ENCODE results near the gene CD274.
"Not testable (repeated sequence)": the region's sequence is repeated elsewhere in the genome, so short reads cannot be mapped to it uniquely, and the experiment has no call there.

Gene CD274

GRCh38 chr9:5468850-5469249 is 18.5 kb downstream of the CD274 start:
- no peak for DNase-seq (ENCODE audit: low read depth)

- no peak for DNase-seq (ENCODE audit: low read depth)
Observed at GRCh38 chr9:5470122-5470521, 19.8 kb downstream of the CD274 start.

GRCh38 chr9:5470816-5471215 is 20.5 kb downstream of the CD274 start:
- DNase-seq (ENCODE audit: low read depth): no peak

GRCh38 chr9:5475611-5476010 is 25.3 kb downstream of the CD274 start:
- DNase-seq (ENCODE audit: low read depth): not testable (repeated sequence)

GRCh38 chr9:5478206-5478605 is 27.9 kb downstream of the CD274 start:
- DNase-seq (ENCODE audit: low read depth): no peak

GRCh38 chr9:5479994-5480694 is 29.8 kb downstream of the CD274 start:
- DNase-seq (ENCODE audit: low read depth): no peak

- DNase-seq (ENCODE audit: low read depth): no peak
Observed at GRCh38 chr9:5480919-5481318, 30.6 kb downstream of the CD274 start.

GRCh38 chr9:5481322-5482040 is 31.1 kb downstream of the CD274 start:
- DNase-seq (ENCODE audit: low read depth): no peak

GRCh38 chr9:5482194-5482593 is 31.9 kb downstream of the CD274 start:
- DNase-seq (ENCODE audit: low read depth): no peak

GRCh38 chr9:5483306-5483705 is 33.0 kb downstream of the CD274 start:
- no peak for DNase-seq (ENCODE audit: low read depth)

GRCh38 chr9:5485378-5486085 is 35.2 kb downstream of the CD274 start:
- no peak for DNase-seq (ENCODE audit: low read depth)

- DNase-seq (ENCODE audit: low read depth): no peak
Observed at GRCh38 chr9:5486988-5487387, 36.6 kb downstream of the CD274 start.

GRCh38 chr9:5488221-5489008 is 38.1 kb downstream of the CD274 start:
- DNase-seq (ENCODE audit: low read depth): no peak

GRCh38 chr9:5489630-5490490 is 39.5 kb downstream of the CD274 start:
- DNase-seq (ENCODE audit: low read depth): no peak

- no peak for DNase-seq (ENCODE audit: low read depth)
Observed at GRCh38 chr9:5492965-5493678, 42.8 kb downstream of the CD274 start.

- DNase-seq (ENCODE audit: low read depth): peak; percentile 25
Observed at GRCh38 chr9:5493679-5494511, 43.6 kb downstream of the CD274 start.

GRCh38 chr9:5494765-5495164 is 44.4 kb downstream of the CD274 start:
- not testable (repeated sequence) for DNase-seq (ENCODE audit: low read depth)

GRCh38 chr9:5499157-5499556 is 48.8 kb downstream of the CD274 start:
- no peak for DNase-seq (ENCODE audit: low read depth)

GRCh38 chr9:5499889-5500398 is 49.6 kb downstream of the CD274 start:
- DNase-seq (ENCODE audit: low read depth): no peak

Data from activated T-cell treated with anti-CD3 and anti-CD28 coated beads for 48 hours (primary cell).